Stimulated activated CD4-positive, alpha-beta T cell treated with anti-CD3 and anti-CD28 coated beads, Interleukin-4, amount 100 ng/mL, for 4 hours (primary cell): Measurements from ENCODE around the gene RLF.

Experiments
- DNase-seq, 2 experiments: peaks; one replicate each; pipeline ENCODE4 v3.0.0-alpha.2; 2020

The RLF gene

DNA sequence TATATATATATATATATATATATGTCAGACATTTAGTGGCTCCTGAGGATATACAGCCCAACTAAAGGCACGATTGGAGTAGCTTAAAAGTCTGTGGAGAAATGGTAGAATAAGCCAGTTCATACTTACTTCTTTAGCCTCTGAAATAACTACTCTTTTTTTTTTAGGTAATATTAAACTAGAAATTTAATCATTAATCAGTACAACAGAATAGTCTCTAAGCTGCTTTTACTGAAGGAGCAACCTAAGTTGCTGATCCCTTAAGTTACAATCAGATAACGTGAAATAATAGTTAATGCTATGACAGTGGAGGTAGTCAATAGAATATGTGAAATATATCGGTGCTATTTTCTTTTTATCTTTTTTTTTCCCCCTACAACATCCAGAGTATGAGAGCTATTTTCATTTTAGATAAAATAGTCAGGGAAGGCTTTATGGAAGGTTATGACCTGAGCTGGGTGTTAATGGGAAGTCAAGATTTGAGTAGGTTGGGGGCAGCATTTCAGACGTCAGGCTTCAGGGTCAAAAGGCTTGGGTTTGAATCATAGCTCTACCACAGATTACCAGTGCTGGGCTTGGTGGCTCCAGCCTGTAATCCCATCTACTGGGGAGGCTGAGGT lies 112.5 kb downstream of the RLF start:
- DNase-seq, result no peak

DNA sequence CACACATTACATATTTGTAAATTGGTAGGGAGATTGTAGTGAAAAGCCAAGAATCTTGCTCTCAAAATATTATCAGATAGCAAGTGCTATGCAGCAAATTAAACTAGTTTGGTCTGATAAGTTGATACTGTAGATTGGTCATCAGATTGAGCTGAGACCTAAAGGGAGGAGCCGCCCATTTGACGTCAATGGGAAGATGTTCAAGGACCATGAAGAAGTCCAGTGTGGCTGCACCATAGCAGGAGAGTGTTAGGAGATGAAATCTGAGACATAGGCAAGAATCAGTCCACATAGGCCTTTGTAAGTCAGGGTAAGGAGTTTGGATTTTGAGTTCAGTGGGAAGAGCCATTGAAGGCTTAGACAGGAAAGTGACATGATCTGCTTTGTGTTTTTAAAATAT lies 113.1 kb downstream of the RLF start:
- DNase-seq, result no peak

DNA sequence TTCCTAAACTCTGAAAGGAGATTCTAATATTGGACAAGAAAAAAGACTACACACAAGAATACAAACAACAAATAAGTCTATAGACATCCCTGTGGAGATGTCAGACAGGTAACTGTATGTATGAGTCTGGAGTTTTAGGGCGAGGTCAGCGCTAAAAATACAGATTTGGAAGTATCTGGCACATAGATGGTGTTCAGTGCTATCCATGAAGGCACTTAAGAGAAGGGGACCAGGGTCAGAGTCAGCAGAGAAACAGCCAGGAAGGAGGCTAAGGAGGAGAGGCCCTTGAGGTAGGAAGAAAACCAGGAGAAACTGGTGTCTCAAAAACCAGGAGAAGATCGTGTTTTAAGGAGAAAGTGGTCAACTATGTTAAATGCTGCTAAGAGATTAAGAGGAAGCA lies 114.9 kb downstream of the RLF start:
- DNase-seq, result no peak

DNA sequence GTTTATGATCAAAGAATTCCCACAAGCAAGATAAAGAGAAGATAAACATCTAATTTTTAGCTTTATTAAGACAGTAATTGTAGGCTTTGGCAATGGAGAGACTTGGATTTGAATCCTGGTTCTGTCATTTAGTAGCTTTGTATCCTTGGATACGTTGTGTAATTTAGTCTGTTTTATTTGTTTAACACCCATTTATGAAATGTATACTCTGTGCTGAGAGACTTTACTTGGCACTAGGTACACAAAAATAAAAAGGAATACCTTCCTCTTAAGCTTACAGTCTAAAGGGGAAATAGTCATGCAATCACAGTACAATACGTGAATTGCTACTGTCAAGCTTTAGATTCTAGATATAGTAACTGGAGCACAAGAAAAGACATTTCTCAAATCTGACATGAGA lies 120.7 kb downstream of the RLF start:
- no peak for DNase-seq
